ENCODE data around the gene SCN4A.

DNA sequence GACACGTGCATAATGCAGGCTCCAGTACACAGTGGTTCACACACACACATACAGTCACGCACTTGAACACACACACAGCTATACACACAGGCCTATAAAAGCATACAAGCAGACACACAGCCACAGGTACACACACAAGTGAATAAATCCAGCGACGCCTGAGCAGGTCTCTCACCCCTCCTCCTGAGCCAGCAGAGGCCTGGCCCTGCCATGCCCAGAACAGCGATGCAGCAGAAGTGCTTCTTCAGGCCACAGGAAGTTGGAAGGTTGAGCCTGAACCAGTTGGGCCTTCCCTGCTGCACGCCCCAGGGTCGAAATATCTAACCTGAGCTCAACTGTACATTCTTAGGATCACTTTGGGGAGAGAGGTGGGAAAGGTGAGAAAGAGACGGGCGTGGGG is 33.3 kb downstream of the SCN4A start:
- TF ChIP-seq, protein P1, sequence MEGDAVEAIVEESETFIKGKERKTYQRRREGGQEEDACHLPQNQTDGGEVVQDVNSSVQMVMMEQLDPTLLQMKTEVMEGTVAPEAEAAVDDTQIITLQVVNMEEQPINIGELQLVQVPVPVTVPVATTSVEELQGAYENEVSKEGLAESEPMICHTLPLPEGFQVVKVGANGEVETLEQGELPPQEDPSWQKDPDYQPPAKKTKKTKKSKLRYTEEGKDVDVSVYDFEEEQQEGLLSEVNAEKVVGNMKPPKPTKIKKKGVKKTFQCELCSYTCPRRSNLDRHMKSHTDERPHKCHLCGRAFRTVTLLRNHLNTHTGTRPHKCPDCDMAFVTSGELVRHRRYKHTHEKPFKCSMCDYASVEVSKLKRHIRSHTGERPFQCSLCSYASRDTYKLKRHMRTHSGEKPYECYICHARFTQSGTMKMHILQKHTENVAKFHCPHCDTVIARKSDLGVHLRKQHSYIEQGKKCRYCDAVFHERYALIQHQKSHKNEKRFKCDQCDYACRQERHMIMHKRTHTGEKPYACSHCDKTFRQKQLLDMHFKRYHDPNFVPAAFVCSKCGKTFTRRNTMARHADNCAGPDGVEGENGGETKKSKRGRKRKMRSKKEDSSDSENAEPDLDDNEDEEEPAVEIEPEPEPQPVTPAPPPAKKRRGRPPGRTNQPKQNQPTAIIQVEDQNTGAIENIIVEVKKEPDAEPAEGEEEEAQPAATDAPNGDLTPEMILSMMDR (IDR thresholded peaks at IDR 0.05) = no peak
- TF ChIP-seq POLR2A (IDR thresholded peaks at IDR 0.05) = no peak
